ENCODE results near the gene NLRC5.
A peak's percentile ranks its signal among the peaks of the same experiment; 100 is the strongest.
"Not testable (repeated sequence)": the region's sequence is repeated elsewhere in the genome, so short reads cannot be mapped to it uniquely, and the experiment has no call there.

NLRC5 gene

GRCh38 chr16:56987692-56988091 lies 1.7 kb upstream of the NLRC5 start:
- no peaks in the 10 kb centered on the region for H3K9me3 Mint-ChIP-seq
- peaks cover 54% of the 10 kb centered on the region for H3K27me3 Mint-ChIP-seq (ENCODE audit: low read depth)
- peak overlapping the region in 1 of 3 experiments; percentile 7 for H3K4me3 Mint-ChIP-seq
- no peaks in the 10 kb centered on the region for H3K36me3 Mint-ChIP-seq (ENCODE audit: low read depth)
- peaks cover 13% of the 10 kb centered on the region for H3K4me1 Mint-ChIP-seq
- no peak overlapping the region for H3K27ac Mint-ChIP-seq
- TF ChIP-seq CTCF (IDR thresholded peaks at IDR 0.05; ENCODE audit: unreplicated experiment in 3 of 3): no peak

- Mint-ChIP-seq H3K27ac (no peak overlapping the region), H3K36me3 (ENCODE audit: low read depth) (no peaks in the 10 kb centered on the region), H3K4me1 (peaks cover 13% of the 10 kb centered on the region), H3K27me3 (ENCODE audit: low read depth) (peaks cover 54% of the 10 kb centered on the region), H3K9me3 (no peaks in the 10 kb centered on the region), H3K4me3 (peak overlapping the region; percentile 53 to 92 (median 92))
- TF ChIP-seq CTCF (IDR thresholded peaks at IDR 0.05; ENCODE audit: unreplicated experiment in 3 of 3): no peak
Measured at GRCh38 chr16:56988161-56988947, 1.0 kb upstream of the NLRC5 start.

GRCh38 chr16:56989988-56990387 lies 631 bp downstream of the NLRC5 start:
- H3K36me3 Mint-ChIP-seq (ENCODE audit: low read depth): no peaks in the 10 kb centered on the region
- peaks cover 67% of the 10 kb centered on the region for H3K27me3 Mint-ChIP-seq (ENCODE audit: low read depth)
- H3K4me3 Mint-ChIP-seq: peak overlapping the region; percentile 85 to 92 (median 92)
- no peak overlapping the region for H3K27ac Mint-ChIP-seq
- peaks cover 7% of the 10 kb centered on the region for H3K4me1 Mint-ChIP-seq
- TF ChIP-seq CTCF (IDR thresholded peaks at IDR 0.05; ENCODE audit: unreplicated experiment in 3 of 3): no peak
- no peaks in the 10 kb centered on the region for H3K9me3 Mint-ChIP-seq

GRCh38 chr16:56990407-56991286 lies 1.3 kb downstream of the NLRC5 start:
- Mint-ChIP-seq H3K27me3 (ENCODE audit: low read depth) (peaks cover 73% of the 10 kb centered on the region), H3K27ac (no peak overlapping the region), H3K36me3 (ENCODE audit: low read depth) (no peaks in the 10 kb centered on the region), H3K9me3 (no peaks in the 10 kb centered on the region), H3K4me3 (peak overlapping the region; percentile 85 to 92 (median 92)), H3K4me1 (peaks cover 6% of the 10 kb centered on the region)
- no peak for TF ChIP-seq CTCF (IDR thresholded peaks at IDR 0.05; ENCODE audit: unreplicated experiment in 3 of 3)

- peaks cover 77% of the 10 kb centered on the region for H3K27me3 Mint-ChIP-seq (ENCODE audit: low read depth)
- not testable (repeated sequence) for H3K27ac Mint-ChIP-seq; H3K36me3 Mint-ChIP-seq (ENCODE audit: low read depth); H3K4me1 Mint-ChIP-seq; H3K9me3 Mint-ChIP-seq; H3K4me3 Mint-ChIP-seq
Measured at GRCh38 chr16:56992431-56992830, 3.1 kb downstream of the NLRC5 start.

GRCh38 chr16:56993204-56993603 lies 3.8 kb downstream of the NLRC5 start:
- H3K27me3 Mint-ChIP-seq (ENCODE audit: low read depth): peaks cover 74% of the 10 kb centered on the region
- H3K27ac Mint-ChIP-seq: no peak overlapping the region
- H3K4me3 Mint-ChIP-seq: no peak overlapping the region
- H3K36me3 Mint-ChIP-seq (ENCODE audit: low read depth): no peaks in the 10 kb centered on the region
- TF ChIP-seq CTCF (IDR thresholded peaks at IDR 0.05; ENCODE audit: unreplicated experiment in 3 of 3): no peak
- H3K4me1 Mint-ChIP-seq: peaks cover 6% of the 10 kb centered on the region
- H3K9me3 Mint-ChIP-seq: no peaks in the 10 kb centered on the region
